Activated T-cell treated with anti-CD3 and anti-CD28 coated beads for 4 hours (primary cell): ENCODE measurements around the gene OR2G6.
"Not testable (repeated sequence)": the region's sequence is repeated elsewhere in the genome, so short reads cannot be mapped to it uniquely, and the experiment has no call there.

Source experiments
- DNase-seq: peaks from one replicate; pipeline ENCODE4 v3.0.0-alpha.2; 2020

OR2G6 gene

GRCh38 chr1:248507773-248508172 is at the start of gene OR2G6:
Gene OR2G6, plus strand, starts transcription at chr1:248508073. Its CDS starts 13,574 bp downstream, at chr1:248521647.
- DNase-seq, result not testable (repeated sequence)

GRCh38 chr1:248459117-248459516 is 48.8 kb upstream of the OR2G6 start:
- DNase-seq, result not testable (repeated sequence)

- DNase-seq, result no peak
These were observed 36.7 kb upstream of the OR2G6 start for GRCh38 chr1:248471154-248471553.

GRCh38 chr1:248472111-248472510 is 35.8 kb upstream of the OR2G6 start:
- DNase-seq, result not testable (repeated sequence)

- not testable (repeated sequence) for DNase-seq
These were observed 34.8 kb upstream of the OR2G6 start, which contains the start of gene OR2T3 for GRCh38 chr1:248473051-248473450. Gene OR2T3, plus strand, starts transcription at chr1:248473351. Its CDS starts 0 bp downstream, at chr1:248473351.

- DNase-seq, result not testable (repeated sequence)
These were observed 32.2 kb upstream of the OR2G6 start for GRCh38 chr1:248475660-248476059.

- DNase-seq, result not testable (repeated sequence)
These were observed 25.9 kb upstream of the OR2G6 start for GRCh38 chr1:248481686-248482579.

- not testable (repeated sequence) for DNase-seq
These were observed 19.6 kb upstream of the OR2G6 start, which contains the start of gene OR2T5 for GRCh38 chr1:248488289-248488688. Gene OR2T5, plus strand, starts transcription at chr1:248488589. Its CDS starts 0 bp downstream, at chr1:248488589.

GRCh38 chr1:248496661-248497060 is 11.2 kb upstream of the OR2G6 start:
- not testable (repeated sequence) for DNase-seq

- DNase-seq, result not testable (repeated sequence)
These were observed 7.4 kb upstream of the OR2G6 start for GRCh38 chr1:248500305-248501035.

GRCh38 chr1:248510217-248510616 is 2.3 kb downstream of the OR2G6 start:
- not testable (repeated sequence) for DNase-seq

GRCh38 chr1:248521856-248522255 is 14.0 kb downstream of the OR2G6 start:
- DNase-seq, result no peak

GRCh38 chr1:248537449-248537848 is 29.6 kb downstream of the OR2G6 start:
- not testable (repeated sequence) for DNase-seq

GRCh38 chr1:248547383-248547782 is 39.5 kb downstream of the OR2G6 start:
- not testable (repeated sequence) for DNase-seq

GRCh38 chr1:248551027-248551426 is 43.2 kb downstream of the OR2G6 start:
- not testable (repeated sequence) for DNase-seq

- DNase-seq, result not testable (repeated sequence)
These were observed 54.8 kb downstream of the OR2G6 start, which contains the start of gene OR2T29 for GRCh38 chr1:248562672-248563071. Gene OR2T29, minus strand, starts transcription at chr1:248562772. Its CDS starts 3,281 bp downstream, at chr1:248559491.

GRCh38 chr1:248565530-248566373 is 57.9 kb downstream of the OR2G6 start:
- DNase-seq, result not testable (repeated sequence)

- not testable (repeated sequence) for DNase-seq
These were observed 61.2 kb downstream of the OR2G6 start for GRCh38 chr1:248569049-248569448.

- DNase-seq, result not testable (repeated sequence)
These were observed 62.9 kb downstream of the OR2G6 start for GRCh38 chr1:248570811-248571210.

- not testable (repeated sequence) for DNase-seq
These were observed 64.2 kb downstream of the OR2G6 start for GRCh38 chr1:248572049-248572448.

- not testable (repeated sequence) for DNase-seq
These were observed 66.0 kb downstream of the OR2G6 start for GRCh38 chr1:248573856-248574255.

GRCh38 chr1:248574657-248575056 is 66.8 kb downstream of the OR2G6 start, which contains the start of gene OR2T34:
Gene OR2T34, minus strand, starts transcription at chr1:248574757. Its CDS starts 0 bp downstream, at chr1:248574757.
- not testable (repeated sequence) for DNase-seq
